Stomach (tissue), 9 donors: ENCODE measurements around the gene CKMT2. TPM values are rescaled to one million over a fixed set of nuclear protein-coding genes. Genes with fewer than 3 reads are reported as not detected.

ENCODE experiments used
- DNase-seq, 2 donors: peaks; one replicate each; pipeline versions ENCODE4 v3.0.0 to v3.0.0-alpha.2; 2013 to 2019
- H3K27ac ChIP-seq, 5 donors: fragments of 200-600 bp in 4 of 5; sonication (generic) in 4 of 5; one replicate each; pipeline ENCODE4 v1.5.1; 2013 to 2019; ENCODE audit warnings: mild to moderate bottlenecking in 1 of 5, moderate library complexity in 1 of 5
- H3K27me3 ChIP-seq, 3 donors: fragments of 200-600 bp; sonication (generic); one replicate each; pipeline ENCODE4 v1.5.1; 2017 to 2019; ENCODE audit warnings: mixed run types in 1 of 3
- H3K36me3 ChIP-seq, 4 donors: fragments of 200-600 bp; sonication (generic); 1 replicate in 3 of 4; 2 replicates in 1 of 4; pipeline ENCODE4 v1.5.1; 2016 to 2019
- H3K4me1 ChIP-seq, 4 donors: fragments of 200-600 bp; sonication (generic); one replicate each; pipeline ENCODE4 v1.5.1; 2016 to 2019
- H3K4me3 ChIP-seq, 4 donors: fragments of 200-600 bp; sonication (generic) in 3 of 4; one replicate each; pipeline ENCODE4 v1.5.1; 2016 to 2019; ENCODE audit warnings: mild to moderate bottlenecking in 1 of 4
- H3K9me3 ChIP-seq, 4 donors: fragments of 200-600 bp; sonication (generic); one replicate each; pipeline ENCODE4 v1.5.1; 2016 to 2019
- EP300 ChIP-seq: sonication (generic); formaldehyde crosslinking; IDR thresholded peaks from one replicate; pipeline ENCODE4 v1.6.1; 2017; ENCODE audit warnings: antibody characterized with exemption
- POLR2A ChIP-seq, 4 donors: fragments of 450-650 bp; IDR thresholded peaks; one replicate each; pipeline ENCODE4 v1.6.1; 2016; ENCODE audit warnings: antibody characterized with exemption in 4 of 4, control low read depth in 2 of 4, mild to moderate bottlenecking in 1 of 4, moderate library complexity in 1 of 4
- POLR2AphosphoS5 ChIP-seq, 3 donors: sonication (generic); formaldehyde crosslinking; IDR thresholded peaks; one replicate each; pipeline ENCODE4 v1.6.1; 2016; ENCODE audit warnings: antibody characterized with exemption in 3 of 3
- WGBS, 5 donors: extraction: QIAGEN DNeasy Blood & Tissue Kit in 3 of 5; methylation state at CpG; one replicate each; pipeline versions ENCODE4 v1.1.5 to v1.1.7; 2013 to 2018; 5-methylcytosine and 5-hydroxymethylcytosine counted together
- intact Hi-C: fragments of 100-400 bp; cut with DNase I; formaldehyde crosslinking; loops from one replicate; pipeline ENCODE4 v1.15.1; 2023; ENCODE audit warnings: low total_unique reads
- polyA plus RNA-seq, 3 donors: library from polyadenylated mRNA; stranded (reverse); fragments of 200-250 nt; gene quantifications; one replicate each; pipeline ENCODE4 v1.2.3, GENCODE V29; 2013
- total RNA-seq, 5 donors: library from RNA; depleted of rRNA; stranded (reverse); fragments of >200 nt; gene quantifications; one replicate each; pipeline versions ENCODE4 v1.1.0 to v1.2.3, GENCODE V29; 2014 to 2016
- TF ChIP-seq, protein P1 (sequence below), 7 experiments: fragments of 450-650 bp in 4 of 7; fragments of 200-600 bp in 3 of 7; sonication (generic) in 3 of 7; IDR thresholded peaks; one replicate each; pipeline ENCODE4 v1.5.1; 2016 to 2019; ENCODE audit warnings: antibody characterized with exemption in 7 of 7, control low read depth in 2 of 7, mild to moderate bottlenecking in 1 of 7
- donor health status: healthy with polysubstance abuse.
- donor health status: Bipolar disorder and iron deficiency.
- donor health status: healthy.

CKMT2 gene
- total and polyA plus RNA-seq, 8 donors, result 4.6 to 86.2 (median 15.1) TPM; not detected in 1

DNA sequence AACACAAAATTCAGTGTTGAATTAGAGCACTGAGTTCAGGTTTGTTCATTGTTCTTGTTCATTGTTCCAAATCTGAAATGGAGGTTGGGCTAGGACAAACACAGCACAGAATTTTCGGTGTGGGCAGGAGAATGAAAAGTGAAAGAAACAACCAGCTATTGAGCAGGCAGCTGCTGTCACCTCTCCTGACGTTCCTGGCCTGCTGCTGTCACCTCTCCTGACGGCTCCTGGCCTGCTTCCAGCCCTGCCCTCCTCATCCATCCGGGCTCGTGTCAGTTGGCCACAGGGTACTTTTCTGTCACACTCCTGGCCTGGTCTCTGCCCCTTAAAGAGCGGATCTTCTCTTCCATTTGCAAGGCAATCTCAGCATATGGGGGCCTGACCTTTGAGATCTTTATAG, 45.2 kb upstream of the CKMT2 start:
- TF ChIP-seq POLR2A (IDR thresholded peaks at IDR 0.05) (no peak), POLR2AphosphoS5 (IDR thresholded peaks at IDR 0.05) (no peak), EP300 (no peak)
- TF ChIP-seq, protein P1, sequence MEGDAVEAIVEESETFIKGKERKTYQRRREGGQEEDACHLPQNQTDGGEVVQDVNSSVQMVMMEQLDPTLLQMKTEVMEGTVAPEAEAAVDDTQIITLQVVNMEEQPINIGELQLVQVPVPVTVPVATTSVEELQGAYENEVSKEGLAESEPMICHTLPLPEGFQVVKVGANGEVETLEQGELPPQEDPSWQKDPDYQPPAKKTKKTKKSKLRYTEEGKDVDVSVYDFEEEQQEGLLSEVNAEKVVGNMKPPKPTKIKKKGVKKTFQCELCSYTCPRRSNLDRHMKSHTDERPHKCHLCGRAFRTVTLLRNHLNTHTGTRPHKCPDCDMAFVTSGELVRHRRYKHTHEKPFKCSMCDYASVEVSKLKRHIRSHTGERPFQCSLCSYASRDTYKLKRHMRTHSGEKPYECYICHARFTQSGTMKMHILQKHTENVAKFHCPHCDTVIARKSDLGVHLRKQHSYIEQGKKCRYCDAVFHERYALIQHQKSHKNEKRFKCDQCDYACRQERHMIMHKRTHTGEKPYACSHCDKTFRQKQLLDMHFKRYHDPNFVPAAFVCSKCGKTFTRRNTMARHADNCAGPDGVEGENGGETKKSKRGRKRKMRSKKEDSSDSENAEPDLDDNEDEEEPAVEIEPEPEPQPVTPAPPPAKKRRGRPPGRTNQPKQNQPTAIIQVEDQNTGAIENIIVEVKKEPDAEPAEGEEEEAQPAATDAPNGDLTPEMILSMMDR (IDR thresholded peaks at IDR 0.05), result no peak
- Histone ChIP-seq H3K9me3 (no peaks in the 10 kb centered on the region), H3K4me3 (no peak overlapping the region), H3K27me3 (peaks cover 0 to 10% (median 0%) of the 10 kb centered on the region in 3 donors), H3K4me1 (no peaks in the 10 kb centered on the region), H3K27ac (no peak overlapping the region), H3K36me3 (no peaks in the 10 kb centered on the region)
- peak in 1 of 2 donors; percentile 18 for DNase-seq
- 23 to 33% (median 33%) methylated on average over 6 of the region's 6 CpGs for WGBS, 5 donors
- intact Hi-C loops, result no loop called here

DNA sequence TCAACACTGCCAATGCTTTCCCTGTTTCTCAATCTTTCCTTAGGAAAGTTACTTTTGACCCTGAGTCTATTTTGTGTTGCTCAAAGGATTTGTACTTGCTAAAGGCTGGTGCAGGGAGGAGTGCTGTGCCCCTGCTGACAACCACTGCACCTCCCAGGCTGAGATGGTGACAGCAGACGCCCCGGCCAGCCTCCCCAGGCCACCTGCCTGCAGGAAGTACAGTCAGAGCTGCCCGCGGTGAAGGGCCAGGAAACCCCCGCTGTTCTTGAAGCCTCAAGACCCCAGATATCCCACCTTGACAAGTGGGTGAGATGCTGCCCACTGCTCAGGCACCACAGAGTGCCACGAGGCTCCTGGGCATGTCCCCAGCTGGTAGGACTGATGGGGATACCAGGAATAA, 44.2 kb upstream of the CKMT2 start:
- intact Hi-C loops, result no loop called here
- no peaks in the 10 kb centered on the region for H3K9me3 ChIP-seq
- H3K27me3 ChIP-seq, result peaks cover 0 to 10% (median 0%) of the 10 kb centered on the region in 3 donors
- H3K4me3 ChIP-seq, result no peak overlapping the region
- H3K4me1 ChIP-seq, result no peaks in the 10 kb centered on the region
- WGBS, 5 donors, result 44 to 69% (median 62%) methylated on average over 1 to 6 of the region's 6 CpGs
- no peaks in the 10 kb centered on the region for H3K36me3 ChIP-seq
- H3K27ac ChIP-seq, result no peak overlapping the region
- no peak for DNase-seq
- TF ChIP-seq POLR2A (IDR thresholded peaks at IDR 0.05), result no peak
- TF ChIP-seq EP300, result no peak
- TF ChIP-seq POLR2AphosphoS5 (IDR thresholded peaks at IDR 0.05), result no peak
- TF ChIP-seq, protein P1 (IDR thresholded peaks at IDR 0.05), result no peak

DNA sequence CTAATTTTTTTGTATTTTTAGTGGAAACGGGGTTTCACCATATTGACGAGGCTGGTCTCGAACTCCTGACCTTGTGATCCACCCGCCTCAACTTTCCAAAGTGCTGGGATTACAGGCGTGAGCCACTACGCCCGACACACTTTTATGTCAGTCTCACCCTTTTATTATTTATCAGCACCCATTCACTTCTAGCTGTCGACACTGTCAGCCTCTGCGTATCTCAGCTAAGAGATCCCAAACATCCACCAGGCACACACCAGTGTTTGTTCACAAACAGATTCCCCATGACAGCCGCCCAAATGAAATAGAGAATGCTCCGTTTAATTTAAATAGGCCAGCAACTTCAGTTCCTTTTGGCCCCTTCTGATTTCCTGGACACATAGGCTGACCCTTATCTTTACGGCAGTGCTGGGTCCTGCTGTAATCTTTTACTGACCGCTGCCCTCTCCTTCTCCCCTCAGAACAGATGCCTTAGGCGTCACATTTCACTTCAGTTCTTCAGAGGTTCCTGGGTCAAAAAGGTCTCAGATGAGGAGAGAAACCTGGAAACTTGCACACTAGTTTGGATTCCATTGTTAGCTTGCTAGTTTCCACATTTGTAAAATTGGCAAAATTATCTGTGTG, 43.1 kb upstream of the CKMT2 start:
- Histone ChIP-seq H3K4me3 (no peak overlapping the region), H3K36me3 (no peaks in the 10 kb centered on the region), H3K27me3 (peaks cover 0 to 10% (median 0%) of the 10 kb centered on the region in 3 donors), H3K9me3 (no peaks in the 10 kb centered on the region), H3K27ac (no peak overlapping the region), H3K4me1 (peaks cover 0 to 6% (median 5%) of the 10 kb centered on the region in 4 donors)
- TF ChIP-seq, protein P1 (IDR thresholded peaks at IDR 0.05), result no peak
- TF ChIP-seq POLR2A (IDR thresholded peaks at IDR 0.05), result no peak
- TF ChIP-seq POLR2AphosphoS5 (IDR thresholded peaks at IDR 0.05), result no peak
- no peak for TF ChIP-seq EP300
- DNase-seq, result no peak
- intact Hi-C loops, result no loop called here
- 64 to 74% (median 72%) methylated on average over 14 of the region's 14 CpGs for whole genome bisulfite sequencing, 5 donors

DNA sequence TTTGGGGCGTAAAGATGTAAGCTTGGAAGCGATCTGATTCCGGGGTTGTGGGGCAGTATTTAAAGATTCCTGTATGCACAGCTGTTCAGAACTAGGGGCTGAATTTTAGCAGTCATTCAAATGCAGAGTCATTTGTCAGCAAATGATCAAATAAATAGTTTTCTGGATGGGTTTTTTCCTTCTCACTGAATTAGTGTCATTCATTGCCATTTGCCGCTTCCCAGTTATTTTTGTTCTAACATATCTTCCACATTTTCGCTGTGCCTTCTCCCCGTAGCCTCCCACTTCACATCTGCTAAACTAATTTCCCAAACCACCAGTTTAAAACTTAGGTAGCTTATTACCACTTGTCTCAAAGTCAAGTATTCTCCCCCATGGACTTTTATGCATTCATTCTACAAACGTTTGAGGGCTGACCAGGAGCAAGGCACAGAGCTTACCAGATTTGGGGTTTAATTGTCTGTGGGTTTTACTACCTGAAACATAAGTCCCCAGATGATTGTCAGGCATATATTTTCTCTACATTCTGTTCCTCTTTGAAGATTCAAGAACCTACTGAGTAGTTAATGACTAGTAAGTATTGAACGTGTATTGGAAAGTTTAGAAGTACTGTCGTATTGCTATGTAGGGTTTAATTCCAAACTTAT, 41.3 kb upstream of the CKMT2 start:
- Histone ChIP-seq H3K4me1 (peaks cover 0 to 12% (median 9%) of the 10 kb centered on the region in 4 donors), H3K4me3 (no peak overlapping the region), H3K27me3 (peaks cover 0 to 9% (median 0%) of the 10 kb centered on the region in 3 donors), H3K9me3 (no peaks in the 10 kb centered on the region), H3K27ac (no peak overlapping the region), H3K36me3 (no peaks in the 10 kb centered on the region)
- no peak for DNase-seq
- 86 to 90% (median 89%) methylated on average over 9 of the region's 9 CpGs for WGBS, 5 donors
- TF ChIP-seq POLR2AphosphoS5 (IDR thresholded peaks at IDR 0.05) (no peak), EP300 (no peak), POLR2A (IDR thresholded peaks at IDR 0.05) (no peak)
- TF ChIP-seq, protein P1 (IDR thresholded peaks at IDR 0.05), result no peak
- intact Hi-C loops, result no loop called here
